NOMO-1 treated with dmso at 0.1 percent for 144 hours (cell line): ENCODE data around the gene CD79B.

Experiments used
- DNase-seq: peaks from one replicate; lab custom pipeline; 2025; ENCODE audit not compliant: unreplicated experiment; lab: John Stamatoyannopoulos, UW

The CD79B gene

DNA sequence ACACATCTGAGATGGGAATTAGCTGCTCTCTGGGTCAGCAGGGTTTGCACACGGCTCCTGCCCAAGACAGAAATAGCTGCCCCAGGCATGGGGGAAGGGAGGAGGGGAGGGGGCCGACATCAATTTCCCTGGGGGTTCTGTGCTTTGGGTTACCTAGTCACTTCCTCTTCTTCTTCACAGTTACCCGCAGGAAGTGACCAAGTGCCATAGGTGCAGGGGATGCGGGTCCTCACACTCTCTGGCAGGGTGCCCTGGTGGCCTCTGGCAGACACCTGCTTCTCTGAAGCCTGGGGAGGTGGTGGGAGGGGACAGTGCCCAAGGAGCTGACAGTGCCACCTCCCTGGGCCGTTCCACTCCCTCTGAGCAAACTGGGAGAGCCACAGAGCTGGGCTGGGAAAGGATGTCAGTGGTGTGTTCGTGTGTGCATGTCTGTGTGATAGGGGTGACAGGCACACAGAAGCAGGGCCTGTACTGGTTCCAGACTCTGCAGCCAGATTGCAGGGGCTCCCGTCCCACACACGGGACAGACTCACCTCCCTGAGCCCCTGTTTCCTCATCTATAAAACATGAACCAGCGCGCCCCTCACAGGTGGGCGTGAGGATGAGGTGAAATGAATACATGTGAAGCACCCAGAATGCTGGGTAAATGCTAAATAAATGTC, 22.4 kb upstream of the CD79B start:
- DNase-seq, result no peak

GRCh38 chr17:63950940-63951907, 19.1 kb upstream of the CD79B start:
- no peak for DNase-seq

DNA sequence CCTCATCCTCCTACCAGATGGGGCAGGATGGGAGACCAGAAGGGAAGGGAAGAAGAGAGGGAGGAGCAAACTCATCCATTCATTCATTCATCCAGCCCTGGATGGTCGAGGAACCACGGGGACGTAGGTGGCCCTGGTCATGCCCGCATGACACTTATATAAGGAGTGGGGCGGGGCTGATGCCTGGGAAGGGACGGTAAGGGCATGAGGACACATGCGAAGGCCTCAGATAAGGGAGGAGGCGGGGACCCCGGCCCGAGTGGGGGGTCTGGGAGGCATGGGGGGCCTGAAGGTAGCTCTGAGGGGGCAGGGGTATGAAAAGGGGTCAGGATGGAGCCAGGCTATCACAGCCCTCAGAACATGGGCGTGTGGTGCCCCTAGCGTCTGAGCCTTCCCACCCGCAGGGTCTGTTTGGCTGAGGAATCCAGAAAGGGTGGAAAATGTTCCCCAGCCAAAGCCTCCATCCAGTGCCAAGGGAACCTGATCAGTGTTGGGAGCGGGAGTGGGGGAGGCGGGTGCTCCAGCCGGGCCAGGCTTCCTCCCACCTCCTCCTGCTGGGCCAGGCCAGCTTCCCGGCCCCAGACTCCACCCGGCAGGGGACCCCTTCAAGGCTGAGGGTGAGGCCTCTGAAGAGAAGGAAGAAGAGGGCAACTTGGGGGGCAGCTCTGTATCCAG, 17.6 kb upstream of the CD79B start:
- DNase-seq, result no peak

GRCh38 chr17:63948521-63948920, 16.4 kb upstream of the CD79B start:
- DNase-seq, result no peak

DNA sequence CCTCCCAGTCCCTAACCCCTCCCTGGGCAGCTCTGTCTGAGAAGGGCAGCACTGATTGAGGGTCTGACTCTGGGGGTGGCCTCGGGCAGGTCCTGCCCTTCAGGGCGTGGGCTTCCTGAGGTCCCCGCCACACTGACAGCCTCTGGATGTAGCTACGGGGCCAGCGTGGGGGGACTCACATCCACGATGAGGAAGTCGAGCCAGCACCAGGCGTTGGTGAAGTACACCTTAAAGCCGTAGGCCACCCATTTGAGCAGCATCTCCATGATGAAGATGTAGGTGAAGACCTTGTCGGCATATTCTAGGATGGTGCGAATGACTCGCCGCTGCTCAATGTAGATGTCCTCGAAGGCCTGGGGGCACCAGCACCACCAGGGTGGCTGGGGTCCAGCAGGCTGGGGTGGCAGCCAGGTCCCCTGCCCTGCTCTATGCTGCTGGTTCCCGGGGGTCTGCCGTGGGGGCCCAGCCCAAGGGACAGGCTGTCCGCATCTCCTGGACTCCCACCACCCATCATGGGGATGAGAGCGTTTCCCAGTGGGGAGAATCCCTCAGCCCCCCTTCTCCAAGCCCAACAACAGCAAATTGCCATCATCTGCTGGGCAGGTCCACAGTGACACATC, 15.7 kb upstream of the CD79B start:
- DNase-seq, result no peak

GRCh38 chr17:63946440-63947363, 14.6 kb upstream of the CD79B start:
- peak; percentile 59 for DNase-seq

GRCh38 chr17:63945784-63946439, 13.8 kb upstream of the CD79B start:
- DNase-seq, result no peak

- no peak for DNase-seq
These were observed 12.8 kb upstream of the CD79B start for GRCh38 chr17:63944736-63945499.

DNA sequence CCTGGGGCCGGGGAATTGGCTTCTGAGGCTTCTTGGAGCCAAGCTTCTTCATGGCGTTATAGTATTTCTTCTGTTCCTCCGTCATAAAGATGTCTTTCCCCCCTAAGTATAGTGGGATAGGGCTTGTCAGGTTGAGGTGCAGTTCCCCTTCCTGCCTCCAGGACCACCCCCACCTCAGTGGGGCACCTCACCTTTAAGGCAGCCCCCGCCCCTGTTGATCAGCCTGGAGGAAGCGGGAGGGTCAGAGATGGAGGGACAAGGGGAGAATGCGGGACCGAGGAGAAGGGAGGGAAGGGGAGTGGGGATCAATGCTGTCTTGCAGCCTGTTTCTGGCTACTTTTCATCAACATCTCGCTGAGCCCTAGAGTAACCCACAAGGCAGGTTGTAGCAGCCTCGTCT, 11.6 kb upstream of the CD79B start:
- no peak for DNase-seq

DNA sequence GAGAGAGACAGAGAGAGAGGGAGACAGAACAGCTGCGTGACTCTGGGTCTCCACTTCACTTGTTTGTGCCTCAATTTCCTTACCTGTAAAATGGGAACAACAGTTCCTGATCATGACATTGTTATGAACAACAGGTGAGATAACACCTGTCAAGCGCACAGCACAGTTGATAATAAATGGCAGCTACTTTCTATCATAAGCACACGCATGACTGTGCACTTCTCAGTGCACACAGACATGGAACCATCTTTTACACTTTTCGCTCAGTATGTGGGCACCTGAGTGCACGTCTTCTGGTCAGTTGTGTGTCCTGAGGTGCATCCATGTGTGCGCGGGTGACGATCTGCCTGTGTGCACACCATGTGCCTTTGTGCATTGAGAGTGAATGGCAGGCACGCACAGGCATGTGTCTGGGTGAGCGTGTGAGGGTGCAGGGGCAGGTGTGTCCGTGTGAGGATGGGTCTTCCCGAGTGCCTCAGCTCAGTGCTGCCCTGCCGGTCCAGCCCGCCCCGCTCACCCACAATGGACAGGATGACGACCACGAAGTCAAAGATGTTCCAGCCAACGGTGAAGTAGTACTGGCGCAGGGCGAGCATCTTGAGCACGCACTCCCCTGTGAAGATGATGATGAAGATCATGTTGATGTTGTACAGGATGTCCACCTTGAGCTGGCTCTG, 10.3 kb upstream of the CD79B start:
- DNase-seq, result no peak

GRCh38 chr17:63941751-63942150, 9.6 kb upstream of the CD79B start:
- DNase-seq, result no peak

- no peak for DNase-seq
These were observed 9.0 kb upstream of the CD79B start for GRCh38 chr17:63941162-63941561.

- no peak for DNase-seq
These were observed 8.5 kb upstream of the CD79B start for GRCh38 chr17:63940584-63940983.

- DNase-seq, result no peak
These were observed 7.8 kb upstream of the CD79B start for GRCh38 chr17:63939884-63940283.

DNA sequence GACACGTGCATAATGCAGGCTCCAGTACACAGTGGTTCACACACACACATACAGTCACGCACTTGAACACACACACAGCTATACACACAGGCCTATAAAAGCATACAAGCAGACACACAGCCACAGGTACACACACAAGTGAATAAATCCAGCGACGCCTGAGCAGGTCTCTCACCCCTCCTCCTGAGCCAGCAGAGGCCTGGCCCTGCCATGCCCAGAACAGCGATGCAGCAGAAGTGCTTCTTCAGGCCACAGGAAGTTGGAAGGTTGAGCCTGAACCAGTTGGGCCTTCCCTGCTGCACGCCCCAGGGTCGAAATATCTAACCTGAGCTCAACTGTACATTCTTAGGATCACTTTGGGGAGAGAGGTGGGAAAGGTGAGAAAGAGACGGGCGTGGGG, 7.3 kb upstream of the CD79B start:
- no peak for DNase-seq

DNA sequence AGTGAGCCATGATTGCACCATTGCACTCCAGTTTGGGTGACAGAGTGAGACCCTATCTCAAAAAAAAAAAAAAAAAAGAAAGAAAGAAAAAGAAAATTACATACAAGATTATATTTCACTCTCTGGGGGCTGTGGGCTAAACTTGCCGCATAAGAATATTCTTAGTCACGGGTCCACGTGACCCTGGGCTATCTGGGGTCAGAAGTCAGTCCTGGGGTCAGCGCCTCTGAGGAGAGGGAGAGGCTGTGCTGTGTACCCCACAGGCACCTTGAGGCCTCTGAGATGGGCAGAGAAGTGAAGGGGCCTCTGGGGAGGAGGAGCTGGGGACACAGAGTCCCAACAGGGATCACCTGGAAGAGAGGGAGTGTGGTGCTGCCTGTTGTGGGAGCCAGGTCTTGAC, 5.8 kb upstream of the CD79B start:
- no peak for DNase-seq

DNA sequence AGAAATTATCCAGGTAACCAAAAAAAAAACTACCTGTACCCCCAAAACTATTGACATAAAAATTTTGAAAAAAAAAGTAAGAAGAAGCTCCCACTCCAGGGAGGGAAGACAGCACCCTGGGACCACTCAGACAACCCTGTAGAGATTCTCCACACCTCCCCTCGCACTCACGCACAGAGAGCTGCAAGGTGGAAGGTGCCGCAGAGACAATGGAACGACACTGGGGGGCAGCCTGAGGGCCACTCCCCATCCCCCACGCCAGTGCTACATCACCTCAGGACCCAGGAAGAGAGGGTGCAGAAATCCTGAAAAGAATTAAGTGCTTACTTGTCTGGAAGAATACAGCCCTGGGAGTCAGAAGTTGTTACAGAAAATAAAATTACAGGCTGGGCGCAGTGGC, 5.2 kb upstream of the CD79B start:
- no peak for DNase-seq
